ENCODE data around the gene LPIN3.

LPIN3 gene

GRCh38 chr20:41408986-41409385 lies 68.4 kb downstream of the LPIN3 start:
- DNase-seq (ENCODE audit: insufficient read length, low spot score) (no peak), FAIRE-seq (no peak)
- no peak for TF ChIP-seq CTCF (IDR thresholded peaks at IDR 0.05; ENCODE audit: insufficient read depth, missing control alignments)

Measured in D721Med (cell line).